Activated CD8-positive, alpha-beta memory T cell treated with anti-CD3 and anti-CD28 coated beads, Interleukin-2, amount 50 U/mL, for 1 hour (primary cell): ENCODE results near the gene HADHA.
A peak's percentile ranks its signal among the peaks of the same experiment; 100 is the strongest.
"Not testable (repeated sequence)": the region's sequence is repeated elsewhere in the genome, so short reads cannot be mapped to it uniquely, and the experiment has no call there.

Experiments
- DNase-seq: peaks from one replicate; pipeline ENCODE4 v3.0.0-alpha.2; 2020; ENCODE audit errors: extremely low read depth

HADHA gene

DNA sequence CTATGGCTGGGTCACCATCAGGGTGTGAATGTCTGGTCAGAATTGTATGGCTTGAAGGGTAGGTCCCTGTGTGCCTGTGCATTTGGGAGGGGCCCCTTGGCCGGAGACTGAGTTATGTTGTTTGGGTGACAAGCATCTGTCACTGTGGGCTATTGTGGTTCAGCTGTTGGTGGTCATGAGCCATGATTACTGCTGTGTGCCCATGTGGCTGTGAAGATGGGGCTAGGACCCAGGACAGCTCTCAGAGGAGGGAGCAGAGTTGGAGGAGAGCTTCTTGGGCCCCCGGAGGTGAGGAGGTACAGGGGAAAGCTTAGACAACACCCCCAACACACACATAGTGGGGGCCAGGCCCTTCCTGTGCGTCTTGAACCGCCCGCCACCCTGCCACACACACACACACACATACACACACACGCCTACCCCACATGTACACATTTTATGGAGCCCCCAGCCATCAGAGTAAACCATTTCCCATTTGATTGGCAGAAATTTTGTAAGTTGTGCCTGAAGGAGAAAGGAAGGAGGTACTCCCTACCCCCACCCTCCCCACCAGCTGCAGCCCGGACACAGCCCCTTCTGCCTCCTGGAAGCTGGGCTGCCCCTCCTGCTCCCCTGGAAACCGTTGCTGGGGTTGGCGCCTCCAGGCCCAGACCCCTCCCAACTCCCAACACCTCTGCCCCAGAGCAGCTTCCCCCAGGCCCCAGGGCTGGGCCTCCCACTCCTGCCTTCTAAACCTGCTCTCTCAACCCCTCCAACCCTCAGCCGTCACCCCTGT is 69.6 kb downstream of the HADHA start:
- no peak for DNase-seq

- DNase-seq = no peak
These were observed 70.5 kb downstream of the HADHA start for GRCh38 chr2:26173776-26174482.

GRCh38 chr2:26172871-26173775 is 71.3 kb downstream of the HADHA start, which contains the start of gene GAREM2:
GAREM2 (plus strand) TSS chr2:26173088; CDS start chr2:26173221, 133 bp downstream.
- no peak for DNase-seq

DNA sequence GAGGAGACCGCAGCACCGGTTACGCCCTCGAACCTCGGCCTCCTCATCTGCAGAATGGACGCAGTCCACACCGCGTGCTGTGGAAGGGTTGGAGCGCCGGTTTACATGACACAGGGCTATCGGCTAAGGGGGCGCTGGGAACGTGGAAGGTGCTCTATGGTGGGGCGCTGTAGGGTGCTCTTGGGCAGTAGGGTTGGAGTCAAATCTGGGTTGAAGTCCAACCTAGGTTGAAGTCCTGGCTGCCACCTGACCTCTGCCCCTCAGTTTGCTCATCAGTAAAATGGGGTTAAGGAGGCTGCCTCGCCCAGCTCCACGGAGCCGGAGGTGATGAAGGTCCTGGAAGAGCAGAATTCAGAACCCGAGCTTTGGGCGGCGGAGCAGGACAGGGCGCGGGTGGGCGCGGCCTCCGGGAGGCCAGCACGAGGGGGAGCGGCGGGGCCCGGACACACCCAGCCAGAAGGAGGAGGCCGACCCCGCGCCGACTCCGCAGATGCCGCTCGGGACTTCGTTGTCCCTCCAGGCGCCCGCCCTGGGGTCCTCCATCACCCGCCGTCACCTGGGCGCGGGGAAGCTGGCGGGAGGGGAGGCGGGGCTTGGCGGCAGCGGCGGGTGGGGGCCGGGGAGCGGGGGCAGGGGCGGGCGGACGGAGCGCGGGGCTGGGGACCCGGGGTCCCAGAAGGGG is 72.1 kb downstream of the HADHA start:
- DNase-seq = no peak

DNA sequence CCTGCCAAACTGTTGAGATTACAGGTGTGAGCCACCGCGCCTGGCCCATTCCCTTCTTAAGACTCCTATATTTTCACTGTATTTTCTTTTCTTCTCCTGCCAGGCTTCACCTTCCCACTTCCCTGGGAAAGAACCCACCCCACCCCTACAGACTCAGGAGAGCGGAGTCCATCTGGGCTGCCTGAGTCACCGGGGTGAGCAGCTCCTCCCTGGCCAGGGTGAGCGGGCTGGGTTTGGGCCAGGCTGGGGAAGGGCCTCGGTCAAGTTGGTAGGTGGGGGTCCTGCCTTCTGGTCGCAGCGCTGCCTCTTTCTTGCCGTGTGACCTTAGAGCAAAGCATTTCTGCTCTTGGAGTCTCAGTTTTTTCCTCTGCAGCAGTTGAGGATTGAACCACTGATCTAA is 73.6 kb downstream of the HADHA start:
- no peak for DNase-seq

DNA sequence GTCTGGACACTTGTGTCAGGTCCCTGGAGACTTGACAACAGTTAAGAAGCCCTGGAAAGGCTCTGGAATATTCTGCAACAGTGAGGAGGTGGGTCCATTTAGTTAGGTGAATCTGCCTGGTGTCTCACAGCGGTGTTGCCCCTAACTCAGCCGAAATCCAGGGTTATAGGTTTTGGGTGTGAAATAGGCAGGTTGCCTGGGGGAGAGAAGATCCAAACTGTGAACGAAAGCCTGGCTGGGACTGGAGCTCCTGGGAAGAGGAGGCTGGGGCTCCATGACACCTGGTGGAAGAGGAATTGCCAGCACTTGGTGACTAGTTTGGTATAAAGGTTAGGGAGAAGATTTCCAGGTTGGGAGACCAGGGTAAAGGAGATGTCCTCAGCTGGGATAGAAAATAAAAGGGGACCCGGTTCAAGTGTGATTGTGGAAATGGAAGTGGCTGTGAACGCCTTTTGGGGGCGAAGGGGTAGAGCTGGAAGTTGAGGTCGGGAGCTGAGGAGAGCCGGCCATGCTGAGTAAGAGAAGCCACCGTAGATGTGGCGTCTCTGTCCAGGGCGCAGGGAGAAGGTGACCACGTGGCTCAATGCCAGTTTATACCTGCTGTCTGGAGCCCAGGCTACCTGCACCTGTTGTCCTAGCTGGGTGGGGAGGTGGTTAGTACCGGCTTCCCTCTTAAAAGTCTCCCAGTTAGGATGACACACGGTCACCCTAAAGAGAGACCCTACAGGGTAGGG is 74.6 kb downstream of the HADHA start:
- DNase-seq = no peak

DNA sequence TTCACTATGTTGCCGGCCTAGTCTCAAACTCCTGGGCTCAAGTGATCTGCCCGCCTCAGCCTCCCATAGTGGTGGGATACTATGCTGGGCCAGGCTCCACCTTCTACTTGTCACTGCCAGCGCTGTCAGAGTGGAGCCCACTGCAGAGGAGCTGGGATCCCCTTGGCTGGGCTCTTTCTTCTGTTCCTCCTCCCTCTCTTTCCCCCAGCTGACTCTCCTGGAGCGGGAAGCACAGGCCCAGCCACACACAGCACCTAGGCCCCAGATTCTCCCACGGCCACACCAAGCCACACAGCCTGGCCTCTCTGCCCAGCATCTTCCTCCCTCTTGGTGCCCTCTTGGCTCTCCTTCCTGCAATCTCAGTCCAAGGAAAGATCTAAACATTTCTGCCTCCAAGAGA is 75.2 kb downstream of the HADHA start:
- no peak for DNase-seq

DNA sequence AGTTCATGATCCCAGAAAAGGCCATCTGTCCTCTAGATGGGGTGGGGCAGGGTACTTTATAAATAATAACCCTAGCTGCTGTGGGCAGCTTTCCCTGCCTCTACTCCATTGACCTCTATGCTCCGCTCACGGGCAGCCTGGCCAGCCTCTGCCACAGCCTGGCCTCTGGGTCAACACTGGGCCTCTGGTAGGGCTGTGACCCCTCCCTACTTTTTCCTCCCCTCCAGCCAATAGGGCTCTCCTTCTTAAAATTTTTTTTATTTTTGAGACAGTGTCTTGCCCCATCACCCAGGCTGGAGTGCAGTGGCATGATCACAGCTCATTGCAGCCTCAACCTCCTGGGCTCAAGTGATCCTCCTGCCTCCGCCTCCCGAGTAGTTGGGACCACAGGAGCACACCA is 75.6 kb downstream of the HADHA start:
- no peak for DNase-seq

- not testable (repeated sequence) for DNase-seq
These were observed 77.9 kb downstream of the HADHA start for GRCh38 chr2:26166541-26166940.

- no peak for DNase-seq
These were observed 79.0 kb downstream of the HADHA start for GRCh38 chr2:26165403-26165802.

DNA sequence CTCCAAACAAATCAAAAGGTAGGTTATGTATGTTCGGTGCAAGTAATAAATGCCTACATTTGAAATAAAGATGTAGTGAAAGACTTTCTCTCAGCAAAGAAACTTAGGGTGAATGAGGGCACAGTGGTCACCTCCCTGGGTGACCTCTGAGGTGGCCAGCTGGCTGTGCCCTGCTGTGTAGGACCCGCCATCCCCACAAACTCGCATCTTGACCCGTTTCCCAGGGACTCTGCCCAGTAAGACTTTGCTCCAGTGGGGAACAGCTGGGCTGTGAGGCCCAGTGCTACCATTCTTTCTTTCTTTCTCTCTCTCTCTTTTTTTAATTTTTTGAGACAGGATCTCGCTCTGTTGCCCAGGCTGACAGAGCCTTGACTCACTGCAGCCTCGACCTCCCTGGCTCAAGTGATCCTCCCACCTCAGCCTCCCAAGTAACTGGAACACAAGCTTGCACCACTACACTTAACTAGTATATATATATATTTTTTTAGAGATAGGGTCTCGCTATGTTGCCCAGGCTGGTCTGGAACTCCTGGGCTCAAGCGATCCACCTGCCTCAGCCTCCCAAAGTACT is 79.7 kb downstream of the HADHA start:
- no peak for DNase-seq

GRCh38 chr2:26164231-26164630 is 80.2 kb downstream of the HADHA start:
- DNase-seq = no peak

GRCh38 chr2:26162963-26163362 is 81.5 kb downstream of the HADHA start:
- DNase-seq = no peak

- no peak for DNase-seq
These were observed 82.5 kb downstream of the HADHA start for GRCh38 chr2:26161926-26162325.

DNA sequence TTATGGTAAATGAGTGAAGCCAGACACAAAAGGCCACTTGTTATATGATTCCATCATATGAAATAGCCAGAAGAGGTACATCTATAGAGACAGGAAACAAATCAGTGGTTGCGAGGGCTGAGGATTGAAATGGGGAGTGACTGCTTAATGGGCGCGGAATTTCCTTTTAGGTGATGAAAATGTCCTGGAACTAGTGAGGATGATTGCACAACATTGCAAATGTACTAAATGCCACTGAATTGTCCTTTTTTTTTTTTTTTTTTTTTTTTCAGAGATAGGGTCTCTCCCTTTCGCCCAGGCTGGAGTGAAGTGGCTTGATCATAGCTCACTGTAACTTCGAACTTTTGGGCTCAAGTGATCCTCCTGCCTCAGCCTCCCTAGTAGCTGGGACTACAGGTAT is 86.9 kb downstream of the HADHA start:
- DNase-seq = no peak

GRCh38 chr2:26150243-26150642 is 94.2 kb downstream of the HADHA start:
- DNase-seq = no peak

DNA sequence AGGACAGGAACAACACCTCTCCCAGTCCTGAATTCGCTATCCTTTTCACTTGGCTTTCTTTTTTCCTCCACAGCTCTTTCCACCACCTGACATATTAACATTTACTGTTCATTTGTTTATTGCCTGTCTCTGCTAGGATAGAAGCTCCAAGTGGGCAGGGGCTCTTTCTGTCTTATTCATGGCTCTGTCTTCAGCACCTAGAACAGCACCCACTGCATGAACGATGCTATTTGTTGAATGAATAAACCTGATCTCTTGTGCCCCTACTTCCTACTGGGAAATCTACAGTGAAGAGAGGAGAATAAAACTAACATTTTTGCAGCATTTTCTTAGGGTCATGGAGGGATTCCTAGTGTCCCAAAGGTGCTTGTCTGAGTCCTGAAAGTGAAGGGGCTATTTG is 95.9 kb downstream of the HADHA start:
- no peak for DNase-seq

DNA sequence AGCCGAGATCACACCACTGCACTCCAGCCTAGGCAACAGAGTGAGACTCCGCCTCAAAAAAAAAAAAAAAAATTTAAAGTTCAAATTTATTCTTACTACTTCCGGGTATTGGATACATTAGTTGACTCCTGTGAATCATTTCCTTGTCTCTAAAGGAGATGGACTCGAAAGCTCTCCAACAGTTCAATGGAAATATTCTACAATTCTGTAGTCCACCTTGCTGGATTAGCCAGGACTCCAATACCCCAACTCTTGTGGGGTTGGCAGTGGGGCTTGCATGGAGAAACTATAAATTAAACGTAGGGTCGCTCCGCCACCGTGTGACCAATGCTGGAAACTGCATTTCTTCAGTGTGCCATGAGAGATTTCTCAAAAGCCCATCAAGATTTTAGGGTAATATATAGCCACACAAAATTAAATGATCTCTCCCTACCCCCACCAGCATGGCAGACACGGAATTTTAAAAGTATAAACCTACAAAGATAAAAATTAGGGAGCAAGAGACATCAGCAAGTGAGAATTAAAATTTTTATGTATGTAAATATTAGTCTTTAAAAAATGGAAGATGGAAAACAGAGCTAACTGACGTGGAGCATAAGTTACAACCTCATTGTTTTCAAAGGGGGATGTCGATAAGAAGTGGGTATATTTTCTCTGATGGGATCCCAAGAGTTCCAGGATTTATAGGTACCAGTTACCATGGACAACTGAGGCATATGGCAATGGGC is 99.3 kb downstream of the HADHA start:
- DNase-seq = peak; percentile 7

GRCh38 chr2:26144031-26144430 is 100.4 kb downstream of the HADHA start:
- DNase-seq = no peak
